HK-2 (cell line): Measurements from ENCODE around the gene CEP112.
"Not testable (repeated sequence)": the region's sequence is repeated elsewhere in the genome, so short reads cannot be mapped to it uniquely, and the experiment has no call there.

Source experiments
- DNase-seq: peaks from one replicate; pipeline ENCODE4 v3.0.0-alpha.2; 2018; ENCODE audit not compliant: unreplicated experiment

The CEP112 gene

GRCh38 chr17:66165537-66166123, 26.3 kb downstream of the CEP112 start:
- no peak for DNase-seq

DNA sequence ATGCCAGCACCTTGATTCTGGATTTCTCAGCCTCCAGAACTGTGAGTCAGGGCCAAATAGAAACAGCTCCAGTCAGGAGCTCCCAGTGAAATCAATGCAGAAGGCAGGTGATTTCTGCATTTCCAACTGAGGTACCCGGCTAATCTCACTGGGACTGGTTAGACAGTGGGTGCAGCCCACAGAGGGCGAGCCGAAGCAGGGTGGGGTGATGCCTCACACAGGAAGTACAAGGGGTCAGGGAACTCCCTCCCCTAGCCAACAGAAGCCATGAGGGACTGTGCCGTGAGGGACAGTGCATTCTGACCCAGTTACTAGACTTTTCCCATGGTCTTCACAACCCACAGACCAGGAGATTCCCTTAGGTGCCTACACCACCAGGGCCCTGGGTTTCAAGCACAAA, 36.9 kb downstream of the CEP112 start:
- not testable (repeated sequence) for DNase-seq

DNA sequence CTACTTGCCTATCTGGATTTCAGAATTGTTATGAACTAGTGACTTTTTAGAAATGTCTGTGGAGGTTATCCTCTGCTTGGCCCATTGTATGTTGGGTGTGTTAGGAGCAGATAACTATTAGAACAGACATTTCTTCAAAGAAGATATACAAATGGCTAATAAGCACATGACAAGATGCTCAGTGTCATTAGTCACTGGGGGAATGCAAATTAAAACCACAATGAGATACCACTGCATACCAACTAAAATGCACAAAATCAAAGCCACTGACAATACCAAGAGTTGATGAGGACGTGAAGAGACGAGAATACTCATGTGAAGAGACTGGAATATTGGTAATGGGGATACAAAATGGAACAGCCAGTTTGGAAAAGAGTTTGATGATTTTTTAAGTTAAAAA, 39.2 kb downstream of the CEP112 start:
- DNase-seq: no peak

DNA sequence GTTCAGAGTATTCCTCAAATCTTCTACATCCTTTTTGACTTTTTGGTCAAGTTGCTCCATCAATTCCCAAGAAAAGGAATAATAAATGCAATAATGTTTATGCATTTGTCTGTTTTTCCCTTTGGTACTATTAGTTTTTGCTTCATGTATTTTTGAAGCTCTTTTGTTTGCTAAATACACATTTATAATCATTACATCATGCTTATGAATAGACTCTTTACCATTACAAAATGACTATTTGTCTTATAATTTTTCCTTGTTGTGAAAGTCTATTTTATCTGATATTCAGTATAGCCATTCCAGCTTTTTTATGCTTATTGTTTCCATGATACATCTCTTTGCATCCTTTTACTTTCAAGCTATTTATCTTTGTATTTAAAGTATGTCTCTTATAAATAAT, 41.2 kb downstream of the CEP112 start:
- no peak for DNase-seq

DNA sequence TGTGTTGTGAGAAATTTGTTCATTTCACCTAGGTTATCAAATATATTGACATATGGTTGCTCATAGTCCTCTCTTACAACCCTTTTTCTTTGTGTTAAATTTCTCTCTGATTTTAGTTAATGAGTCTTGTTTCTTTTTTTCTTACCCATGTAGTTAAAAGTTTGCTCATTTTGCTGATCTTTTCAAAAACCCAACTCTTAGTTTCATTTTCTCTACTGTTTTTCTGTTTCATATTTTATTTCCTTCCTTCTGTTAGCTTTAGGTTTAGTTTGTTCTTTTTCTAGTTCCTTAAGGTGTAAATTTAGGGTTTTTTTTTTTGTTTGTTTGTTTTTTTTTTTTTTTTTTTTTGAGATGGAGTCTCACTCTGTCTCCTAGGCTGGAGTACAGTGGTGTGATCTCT, 42.4 kb downstream of the CEP112 start:
- no peak for DNase-seq

DNA sequence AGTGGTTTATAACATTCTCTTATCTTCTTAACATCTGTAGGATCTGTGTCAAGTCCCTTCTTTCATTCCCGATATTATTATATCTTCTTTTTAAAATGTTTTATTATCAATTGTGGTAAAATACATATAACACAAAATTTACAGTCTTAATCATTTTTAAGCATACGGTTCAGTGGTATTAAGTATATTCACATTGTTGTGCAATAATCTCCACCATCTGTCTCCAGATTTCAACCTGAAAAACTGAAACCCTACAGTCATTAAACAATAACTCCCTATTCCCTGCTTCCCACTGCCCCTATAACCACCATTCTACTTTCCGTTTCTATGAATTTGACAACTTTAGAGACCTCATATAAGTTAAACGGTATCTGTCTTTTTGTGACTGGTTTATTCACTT, 45.5 kb downstream of the CEP112 start:
- DNase-seq: no peak

GRCh38 chr17:66143657-66144282, 48.2 kb downstream of the CEP112 start:
- DNase-seq: no peak

- no peak for DNase-seq
Observed at GRCh38 chr17:66142428-66142827, 49.5 kb downstream of the CEP112 start.

DNA sequence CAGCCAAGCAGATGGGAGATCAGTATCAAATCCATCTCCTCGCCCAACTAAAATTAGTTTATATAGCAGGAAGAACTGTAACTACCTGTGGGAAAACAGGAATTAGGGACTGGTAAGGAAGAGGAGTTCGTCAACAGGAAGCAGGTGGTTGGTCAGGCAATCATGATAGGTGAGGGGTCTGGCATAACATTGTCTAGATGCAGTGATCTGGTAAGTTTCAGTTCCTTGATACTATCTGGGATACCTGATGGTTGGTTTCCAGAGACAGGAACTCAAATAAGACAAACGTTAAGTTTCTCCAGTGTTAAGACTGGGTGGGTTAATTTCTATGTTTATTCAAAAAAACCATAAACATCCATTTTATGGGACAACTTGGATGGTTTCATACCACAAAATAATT, 53.8 kb downstream of the CEP112 start:
- DNase-seq: no peak

GRCh38 chr17:66135896-66136295, 56.0 kb downstream of the CEP112 start:
- no peak for DNase-seq

GRCh38 chr17:66135219-66135618, 56.7 kb downstream of the CEP112 start:
- DNase-seq: no peak

- DNase-seq: no peak
Observed at GRCh38 chr17:66129759-66130158, 62.2 kb downstream of the CEP112 start.

DNA sequence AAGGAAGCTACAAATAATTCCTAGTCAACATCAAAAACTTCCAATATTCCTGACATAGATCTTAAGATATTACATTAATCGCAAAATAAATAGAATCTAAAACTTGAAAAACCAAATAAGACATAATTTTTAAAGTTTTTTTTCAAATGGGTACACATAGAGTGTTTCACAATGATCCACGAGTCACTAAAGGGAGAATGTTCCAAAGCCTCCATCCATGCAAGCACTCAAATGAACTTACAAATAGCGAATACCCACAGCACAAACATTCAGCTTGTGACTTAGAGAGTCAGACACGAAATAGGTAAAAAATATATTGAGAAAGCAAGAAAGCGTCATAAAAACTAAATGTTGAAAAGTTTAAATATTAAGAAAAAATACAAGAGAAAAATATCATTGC, 65.7 kb downstream of the CEP112 start:
- DNase-seq: no peak

DNA sequence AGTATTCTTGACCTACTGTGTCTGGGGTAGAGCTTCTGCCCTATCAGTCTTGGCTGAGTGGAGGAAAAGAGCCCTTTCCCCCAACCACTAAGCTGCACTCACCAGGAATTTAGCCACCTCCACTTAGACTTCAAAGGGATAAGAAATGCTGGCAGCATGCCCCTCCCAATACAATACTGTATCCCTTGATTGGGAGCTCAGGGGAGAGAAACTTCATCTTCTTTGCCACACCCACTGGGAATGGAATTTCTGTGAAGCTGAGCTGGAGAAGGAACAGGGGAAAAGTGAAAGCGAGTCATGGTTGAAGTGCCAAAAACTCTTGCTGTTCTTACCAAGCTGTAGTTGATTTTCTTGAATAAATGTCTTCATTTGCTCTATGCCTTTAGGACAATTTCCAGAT, 68.8 kb downstream of the CEP112 start:
- DNase-seq: no peak

DNA sequence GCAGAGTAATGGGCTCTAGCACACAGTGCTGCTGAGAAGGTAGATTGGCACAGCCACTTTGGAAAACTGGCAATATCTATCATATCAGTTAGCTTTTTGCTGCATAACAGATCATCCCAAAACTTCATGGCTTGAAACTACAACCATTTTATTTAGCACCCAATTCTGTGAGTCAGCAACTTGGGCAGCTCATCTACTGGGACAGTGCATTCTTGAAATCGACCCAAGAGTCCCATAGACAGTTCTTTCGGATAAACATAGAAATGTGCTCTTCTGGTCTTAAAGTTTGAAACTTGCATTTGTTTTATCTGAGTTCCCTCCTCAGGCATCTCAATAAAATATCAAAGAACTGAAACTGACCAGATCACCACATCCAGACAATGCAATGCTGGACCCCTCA, 76.7 kb downstream of the CEP112 start:
- no peak for DNase-seq

- no peak for DNase-seq
Observed at GRCh38 chr17:66114609-66115008, 77.3 kb downstream of the CEP112 start.

DNA sequence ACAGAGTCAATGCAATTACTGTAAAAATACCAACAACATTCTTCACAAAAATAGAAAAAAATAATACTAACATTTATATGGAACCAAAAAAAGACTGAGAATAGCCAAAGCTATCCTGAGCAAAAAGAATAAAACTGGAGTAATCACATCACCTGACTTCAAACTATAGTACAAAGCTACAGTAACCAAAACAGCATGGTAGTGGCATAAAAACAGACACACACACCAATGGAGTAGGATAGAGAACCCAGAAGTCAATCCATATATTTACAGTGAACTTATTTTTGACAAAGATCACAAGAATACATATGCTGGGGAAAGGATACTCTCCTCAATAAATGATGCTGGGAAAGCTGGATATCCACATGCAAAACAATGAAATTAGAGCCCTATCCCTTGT, 84.2 kb downstream of the CEP112 start:
- no peak for DNase-seq

- DNase-seq: no peak
Observed at GRCh38 chr17:66098040-66098439, 93.9 kb downstream of the CEP112 start.

DNA sequence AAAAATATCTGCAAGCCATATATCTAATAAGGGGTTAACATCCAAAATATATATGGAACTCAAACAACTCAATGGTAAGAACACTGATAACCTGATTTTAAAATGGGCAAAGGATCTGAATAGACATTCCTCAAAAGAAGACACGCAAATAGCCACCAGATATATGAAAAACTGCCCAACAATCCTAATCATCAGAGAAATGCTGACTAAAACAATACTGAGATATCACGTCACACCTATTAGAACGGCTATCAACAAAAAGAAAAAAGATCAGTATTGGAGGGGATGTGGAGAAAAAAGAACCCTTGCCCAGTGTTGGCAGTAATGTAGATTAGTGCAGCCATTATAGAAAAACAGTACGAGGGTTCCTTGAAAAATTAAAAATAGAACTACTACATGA, 97.2 kb downstream of the CEP112 start:
- DNase-seq: no peak

DNA sequence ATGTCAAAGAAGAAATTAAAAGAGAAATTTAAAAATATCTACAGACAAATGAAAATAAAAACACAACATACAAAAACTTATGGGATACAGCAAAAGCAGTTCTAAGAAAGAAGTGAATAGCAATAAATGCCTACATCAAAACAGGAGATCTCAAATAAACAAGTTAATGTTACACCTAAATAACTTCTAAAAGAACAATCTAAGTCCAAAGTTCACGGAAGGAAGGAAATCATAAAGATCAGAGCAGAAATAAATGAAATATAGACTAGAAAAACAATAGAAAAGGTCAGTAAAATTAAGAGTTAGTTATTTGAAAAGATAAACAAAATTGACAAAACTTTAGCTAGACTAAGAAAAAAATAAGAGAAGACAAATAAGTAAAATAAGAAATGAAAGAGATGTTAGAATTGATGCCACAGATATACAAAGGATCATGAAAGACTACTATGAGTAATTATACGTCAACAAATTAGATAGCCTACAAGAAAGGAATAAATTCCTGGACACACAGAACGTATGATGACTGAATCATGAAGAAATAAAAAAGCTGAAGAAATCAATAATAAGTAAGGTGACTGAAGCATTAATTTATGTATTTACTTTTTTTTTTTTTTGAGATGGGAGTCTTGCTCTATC, 100.4 kb downstream of the CEP112 start:
- no peak for DNase-seq

DNA sequence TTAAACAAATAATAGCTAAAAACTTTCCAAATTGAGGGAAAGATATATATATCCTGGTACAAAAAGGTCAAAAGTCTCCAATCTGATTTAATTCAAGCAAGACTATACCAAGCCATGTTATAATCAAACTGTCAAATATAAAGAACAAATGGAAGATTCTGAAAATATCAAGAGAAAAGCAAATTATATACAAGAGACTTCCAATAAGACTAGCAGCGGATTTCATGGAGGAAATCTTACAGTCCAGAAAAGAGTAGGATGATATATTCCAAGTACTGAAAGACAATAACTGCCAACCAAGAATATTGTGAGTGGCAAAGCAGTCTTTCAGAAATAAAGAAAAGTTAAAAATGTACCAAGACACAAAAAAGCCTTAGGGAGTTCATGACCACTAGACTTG, 102.2 kb downstream of the CEP112 start:
- DNase-seq: no peak

GRCh38 chr17:66088173-66088572, 103.8 kb downstream of the CEP112 start:
- DNase-seq: no peak

DNA sequence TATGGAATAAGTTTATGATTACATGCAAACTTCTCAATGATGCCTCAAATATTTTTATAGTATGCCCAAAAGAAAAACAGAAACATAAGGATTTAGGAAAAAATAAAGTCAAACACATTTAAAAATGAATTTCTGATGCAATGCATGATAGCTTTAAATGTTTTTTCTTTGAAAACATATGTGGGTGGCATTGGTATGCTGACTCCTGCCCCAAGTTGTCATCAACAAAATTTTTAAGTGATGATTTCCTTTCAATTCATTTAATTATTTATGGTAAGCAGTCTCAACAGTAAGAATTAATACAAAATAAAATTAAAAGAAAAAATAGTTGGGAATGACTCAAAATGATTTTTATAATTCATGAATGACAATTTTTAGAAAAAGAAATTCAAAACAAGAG, 104.9 kb downstream of the CEP112 start:
- no peak for DNase-seq

- DNase-seq: no peak
Observed at GRCh38 chr17:66085221-66085620, 106.7 kb downstream of the CEP112 start.
